H9 (cell line): Measurements from ENCODE around the gene LENG9. TPM values are rescaled to one million over a fixed set of nuclear protein-coding genes. Genes with fewer than 3 reads are reported as not detected.

Experiments used
- DNase-seq: peaks from one replicate; pipeline ENCODE4 v3.0.0-alpha.2; 2017
- H2AFZ ChIP-seq: one replicate; pipeline ENCODE4 v1.6.1; 2013; ENCODE audit warnings: mild to moderate bottlenecking, low read length, control low read depth, moderate library complexity
- H2AK5ac ChIP-seq: 2 replicates; pipeline ENCODE4 v1.6.1; 2013; ENCODE audit warnings: low read length, control low read depth, mixed read lengths; ENCODE audit not compliant: insufficient read length
- H2BK120ac ChIP-seq: one replicate; pipeline ENCODE4 v1.6.1; 2013; ENCODE audit warnings: low read depth, mild to moderate bottlenecking, low read length, control low read depth, inconsistent platforms; ENCODE audit not compliant: poor library complexity, severe bottlenecking
- H2BK12ac ChIP-seq: 2 replicates; pipeline ENCODE4 v1.6.1; 2013; ENCODE audit warnings: low read length, control low read depth, mixed read lengths, low read depth; ENCODE audit not compliant: insufficient read length
- H2BK15ac ChIP-seq: 2 replicates; pipeline ENCODE4 v1.6.1; 2013; ENCODE audit warnings: low read depth, low read length, control low read depth
- H2BK20ac ChIP-seq: one replicate; pipeline ENCODE4 v1.6.1; 2013; ENCODE audit warnings: low read depth, mild to moderate bottlenecking, low read length, control low read depth, inconsistent platforms; ENCODE audit not compliant: poor library complexity, severe bottlenecking
- H2BK5ac ChIP-seq: 2 replicates; pipeline ENCODE4 v1.6.1; 2013; ENCODE audit warnings: low read length, control low read depth, mixed read lengths; ENCODE audit not compliant: insufficient read length
- H3K14ac ChIP-seq: 2 replicates; pipeline ENCODE4 v1.6.1; 2013; ENCODE audit warnings: low read length, control low read depth; ENCODE audit not compliant: insufficient read depth
- H3K18ac ChIP-seq: 2 replicates; pipeline ENCODE4 v1.6.1; 2013; ENCODE audit warnings: low read depth, mild to moderate bottlenecking, mixed read lengths, low read length, control low read depth; ENCODE audit not compliant: insufficient read length
- H3K23ac ChIP-seq: 2 replicates; pipeline ENCODE4 v1.6.1; 2013; ENCODE audit warnings: low read length, control low read depth, mixed read lengths, low read depth; ENCODE audit not compliant: insufficient read length
- H3K23me2 ChIP-seq: 2 replicates; pipeline ENCODE4 v1.6.1; 2013; ENCODE audit warnings: low read depth, mild to moderate bottlenecking, mixed read lengths, low read length, control low read depth; ENCODE audit not compliant: insufficient read length, poor library complexity, severe bottlenecking
- H3K27ac ChIP-seq: 2 replicates; pipeline ENCODE4 v1.5.1; 2013; ENCODE audit warnings: low read length, control low read depth, mixed read lengths, low read depth; ENCODE audit not compliant: insufficient read length
- H3K27me3 ChIP-seq: 2 replicates; pipeline ENCODE4 v1.6.1; 2013; ENCODE audit warnings: low read length, control low read depth, inconsistent platforms; ENCODE audit not compliant: insufficient read depth
- H3K4ac ChIP-seq: 2 replicates; pipeline ENCODE4 v1.6.1; 2013; ENCODE audit warnings: low read depth, mild to moderate bottlenecking, control low read depth, inconsistent platforms, low read length, moderate library complexity
- H3K4me1 ChIP-seq: 2 replicates; pipeline ENCODE4 v1.6.1; 2013; ENCODE audit warnings: low read length, control low read depth, inconsistent platforms; ENCODE audit not compliant: insufficient read depth
- H3K4me2 ChIP-seq: 2 replicates; pipeline ENCODE4 v1.6.1; 2013; ENCODE audit warnings: low read length, control low read depth, mixed read lengths; ENCODE audit not compliant: insufficient read length, insufficient read depth
- H3K56ac ChIP-seq: 2 replicates; pipeline ENCODE4 v1.6.1; 2013; ENCODE audit warnings: low read depth, mild to moderate bottlenecking, mixed read lengths, low read length, control low read depth; ENCODE audit not compliant: insufficient read length
- H3K79me1 ChIP-seq: 2 replicates; pipeline ENCODE4 v1.6.1; 2013; ENCODE audit warnings: low read depth, mild to moderate bottlenecking, moderate library complexity, low read length, control low read depth, inconsistent platforms; ENCODE audit not compliant: insufficient read depth, poor library complexity, severe bottlenecking
- H3K79me2 ChIP-seq: 2 replicates; pipeline ENCODE4 v1.6.1; 2013; ENCODE audit warnings: low read length, control low read depth, inconsistent platforms; ENCODE audit not compliant: insufficient read depth
- H3K9ac ChIP-seq: 2 replicates; pipeline ENCODE4 v1.6.1; 2013; ENCODE audit warnings: low read length, control low read depth, mixed read lengths; ENCODE audit not compliant: insufficient read length; ENCODE audit errors: extremely low read depth
- H3K9me3 ChIP-seq: one replicate; pipeline ENCODE4 v1.6.1; 2013; ENCODE audit warnings: low read depth, low read length, inconsistent platforms; ENCODE audit not compliant: control insufficient read depth
- H3T11ph ChIP-seq: one replicate; pipeline ENCODE4 v1.6.1; 2013; ENCODE audit warnings: mild to moderate bottlenecking, low read length, control low read depth, inconsistent platforms
- H4K20me1 ChIP-seq: one replicate; pipeline ENCODE4 v1.6.1; 2013; ENCODE audit not compliant: control insufficient read depth, insufficient read length, insufficient read depth
- H4K5ac ChIP-seq: 2 replicates; pipeline ENCODE4 v1.6.1; 2013; ENCODE audit warnings: low read depth, mild to moderate bottlenecking, mixed read lengths, low read length, control low read depth; ENCODE audit not compliant: insufficient read length
- H4K8ac ChIP-seq: replicated peaks from 2 replicates; pipeline ENCODE4 v1.6.1; 2013; ENCODE audit warnings: low read length, control low read depth, mixed read lengths, low read depth; ENCODE audit not compliant: insufficient read length
- H4K91ac ChIP-seq: 2 replicates; pipeline ENCODE4 v1.6.1; 2013; ENCODE audit warnings: low read depth, mild to moderate bottlenecking, moderate library complexity, mixed read lengths, low read length, control low read depth; ENCODE audit not compliant: insufficient read length
- H3K27ac Mint-ChIP-seq, 3 experiments: 2 replicates in 2 of 3; 3 replicates in 1 of 3; pipeline ENCODE4 v1.8.0; 2020 to 2021; ENCODE audit warnings: mixed read lengths in 3 of 3, mild to moderate bottlenecking in 1 of 3, moderate library complexity in 1 of 3
- H3K27me3 Mint-ChIP-seq: 2 replicates; pipeline ENCODE4 v1.8.0; 2021; ENCODE audit warnings: low read depth, mild to moderate bottlenecking, moderate library complexity, mixed read lengths
- H3K36me3 Mint-ChIP-seq, 3 experiments: 2 replicates in 2 of 3; 3 replicates in 1 of 3; pipeline ENCODE4 v1.8.0; 2020 to 2021; ENCODE audit warnings: low read depth in 3 of 3, mixed read lengths in 3 of 3; ENCODE audit not compliant: insufficient read depth in 1 of 3
- H3K4me1 Mint-ChIP-seq, 2 experiments: 2 replicates each; pipeline ENCODE4 v1.8.0; 2020; ENCODE audit warnings: mixed read lengths in 2 of 2
- H3K4me3 Mint-ChIP-seq, 2 experiments: 2 replicates in 1 of 2; 3 replicates in 1 of 2; pipeline ENCODE4 v1.8.0; 2020 to 2021; ENCODE audit warnings: mild to moderate bottlenecking in 2 of 2, mixed read lengths in 2 of 2, moderate library complexity in 1 of 2
- H3K9me3 Mint-ChIP-seq, 2 experiments: 2 replicates in 1 of 2; 3 replicates in 1 of 2; pipeline ENCODE4 v1.8.0; 2020; ENCODE audit warnings: mild to moderate bottlenecking in 2 of 2, mixed read lengths in 2 of 2, moderate library complexity in 1 of 2
- CTCF ChIP-seq: fragments of 200-600 bp; sonication (generic); conservative IDR thresholded peaks from 3 replicates; pipeline ENCODE4 v1.8.0; 2021; ENCODE audit warnings: antibody characterized with exemption, mild to moderate bottlenecking
- WGBS: extraction: QIAGEN DNeasy Blood & Tissue Kit; methylation state at CpG from one replicate; pipeline ENCODE4 v1.1.7; 2013; ENCODE audit warnings: missing lambda C conversion rate, low lambda C conversion rate, mixed read lengths; ENCODE audit not compliant: insufficient read length; ENCODE audit errors: extremely low coverage; 5-methylcytosine and 5-hydroxymethylcytosine counted together
- total RNA-seq: library from RNA; stranded (reverse); gene quantifications from 2 replicates; pipeline ENCODE4 v1.2.1, GENCODE V29; 2021

LENG9 gene
- total RNA-seq, 1 experiment from 2014 or later: 3.8 TPM

GRCh38 chr19:54440641-54441040 lies 22.9 kb downstream of the LENG9 start:
- Mint-ChIP-seq H3K9me3 (no peaks in the 10 kb centered on the region), H3K27ac (no peak overlapping the region), H3K4me1 (peaks cover 18 to 27% of the 10 kb centered on the region in 2 experiments), H3K4me3 (no peak overlapping the region), H3K36me3 (peaks cover 12 to 38% (median 36%) of the 10 kb centered on the region in 3 experiments; a peak in 6 of 7 replicates), H3K27me3 (no peaks in the 10 kb centered on the region)
- no peak overlapping the region for H2BK5ac ChIP-seq
- no peak overlapping the region for H3K18ac ChIP-seq
- no peak overlapping the region for H3T11ph ChIP-seq
- no peaks in the 10 kb centered on the region for H4K20me1 ChIP-seq
- no peaks in the 10 kb centered on the region for H3K79me2 ChIP-seq
- no peak overlapping the region for H2AFZ ChIP-seq
- H3K4me1 ChIP-seq: peaks cover 5% of the 10 kb centered on the region; the same call in 1 of the 2 replicates
- no peak overlapping the region for H3K23ac ChIP-seq
- H3K27ac ChIP-seq: no peak overlapping the region
- H4K91ac ChIP-seq: no peak overlapping the region
- TF ChIP-seq CTCF: no peak
- no peak overlapping the region for H3K9ac ChIP-seq
- H3K27me3 ChIP-seq: no peaks in the 10 kb centered on the region
- no peak for DNase-seq
- no peak overlapping the region for H2BK120ac ChIP-seq
- H3K4me2 ChIP-seq: no peak overlapping the region
- no peak overlapping the region for H3K4ac ChIP-seq
- no peak overlapping the region for H2AK5ac ChIP-seq
- H3K56ac ChIP-seq: no peak overlapping the region
- H3K9me3 ChIP-seq: no peaks in the 10 kb centered on the region
- H4K8ac ChIP-seq: no peak overlapping the region
- H3K23me2 ChIP-seq: no peaks in the 10 kb centered on the region
- no CpG with 5 or more reads among the region's 5 CpGs for WGBS
- no peak overlapping the region for H2BK20ac ChIP-seq
- no peak overlapping the region for H2BK12ac ChIP-seq
- H4K5ac ChIP-seq: no peak overlapping the region
- H3K14ac ChIP-seq: no peak overlapping the region
- H2BK15ac ChIP-seq: no peak overlapping the region
- H3K79me1 ChIP-seq: no peaks in the 10 kb centered on the region
